ENCODE data around the gene GDI1.
"Not testable (repeated sequence)": the region's sequence is repeated elsewhere in the genome, so short reads cannot be mapped to it uniquely, and the experiment has no call there.

GDI1 gene

GRCh38 chrX:154436983-154437752 is at the start of gene GDI1:
TSS of gene GDI1 (plus strand) at chrX:154437154. CDS start at chrX:154437255, 101 bp downstream.
- DNase-seq = no peak

GRCh38 chrX:154388094-154388493 is 48.9 kb upstream of the GDI1 start:
- not testable (repeated sequence) for DNase-seq

GRCh38 chrX:154388649-154389048 is 48.3 kb upstream of the GDI1 start:
- not testable (repeated sequence) for DNase-seq

- not testable (repeated sequence) for DNase-seq
Observed at GRCh38 chrX:154389812-154390747, 46.9 kb upstream of the GDI1 start.

- not testable (repeated sequence) for DNase-seq
Observed at GRCh38 chrX:154396363-154396762, 40.6 kb upstream of the GDI1 start.

GRCh38 chrX:154396973-154397887 is 39.7 kb upstream of the GDI1 start:
- no peak for DNase-seq

GRCh38 chrX:154397888-154398667 is 38.9 kb upstream of the GDI1 start, which contains the start of gene RPL10:
TSS of gene RPL10 (plus strand) at chrX:154398377. CDS start at chrX:154398520, 143 bp downstream.
- peak; percentile 89 for DNase-seq

- DNase-seq = peak; percentile 52
Observed at GRCh38 chrX:154398668-154399526, 38.1 kb upstream of the GDI1 start.

- DNase-seq = no peak
Observed at GRCh38 chrX:154399527-154400368, 37.2 kb upstream of the GDI1 start.

- not testable (repeated sequence) for DNase-seq
Observed at GRCh38 chrX:154400369-154400817, 36.6 kb upstream of the GDI1 start.

GRCh38 chrX:154401045-154401799 is 35.7 kb upstream of the GDI1 start:
- no peak for DNase-seq

- no peak for DNase-seq
Observed at GRCh38 chrX:154401918-154402621, 34.9 kb upstream of the GDI1 start.

GRCh38 chrX:154402622-154403127 is 34.3 kb upstream of the GDI1 start:
- DNase-seq = no peak

GRCh38 chrX:154403192-154403591 is 33.8 kb upstream of the GDI1 start:
- no peak for DNase-seq

GRCh38 chrX:154403858-154404257 is 33.1 kb upstream of the GDI1 start:
- no peak for DNase-seq

GRCh38 chrX:154404625-154405192 is 32.2 kb upstream of the GDI1 start:
- no peak for DNase-seq

- no peak for DNase-seq
Observed at GRCh38 chrX:154408659-154409221, 28.2 kb upstream of the GDI1 start.

All from GOT3 (cell line).